ENCODE measurements around the gene PELI1. TPM values are rescaled to one million over a fixed set of nuclear protein-coding genes. Genes with fewer than 3 reads are reported as not detected.

Gene PELI1
- total and polyA plus RNA-seq, 2 of the 8 experiments (the other 6 are each of a cell fraction or from before 2014, with no cell fraction given), result 21.8 to 57.1 TPM

DNA sequence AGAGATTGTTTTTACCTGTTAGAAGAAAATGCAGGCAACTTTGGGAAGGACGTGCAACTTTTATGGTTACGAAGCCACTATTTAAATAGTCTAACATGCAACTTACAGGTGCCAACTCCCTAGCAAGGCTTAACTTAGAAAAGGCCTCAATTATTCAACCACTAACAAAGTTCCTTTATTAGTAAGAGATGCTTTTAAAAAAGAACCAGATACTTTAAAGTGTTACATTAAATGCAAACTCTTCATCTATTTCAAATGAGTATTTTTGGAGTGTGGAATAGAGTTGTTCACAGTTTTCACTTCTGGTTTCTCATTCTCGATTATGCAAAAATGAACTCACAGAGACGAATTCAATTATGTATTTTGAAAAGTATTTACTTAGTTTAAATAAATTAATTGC lies 51.7 kb downstream of the PELI1 start:
- Histone ChIP-seq H3K56ac (replicated peaks; ENCODE audit: insufficient read length, low read depth, low read length) (no peak overlapping the region), H3K4me2 (ENCODE audit: insufficient read depth in 1 of 2, low read depth in 2 of 2, low read length in 2 of 2) (no peak overlapping the region), H4K8ac (ENCODE audit: extremely low read depth, insufficient read depth, low read length) (no peak overlapping the region), H2BK12ac (ENCODE audit: low read depth, low read length) (no peak overlapping the region), H4K5ac (ENCODE audit: insufficient read length, low read depth, low read length) (no peak overlapping the region), H2BK120ac (replicated peaks; ENCODE audit: low read depth, low read length) (no peak overlapping the region), H3K4me3 (ENCODE audit: extremely low read depth in 1 of 4, insufficient read depth in 2 of 4, low read depth in 3 of 4, low read length in 4 of 4) (no peak overlapping the region), H3K79me2 (ENCODE audit: control insufficient read depth in 1 of 2, insufficient read depth in 2 of 2, low read length in 2 of 2) (no peaks in the 10 kb centered on the region), H3K4me1 (replicated peaks in 1 of 4; ENCODE audit: control insufficient read depth in 3 of 4, insufficient read depth in 4 of 4, low read length in 3 of 4) (no peaks in the 10 kb centered on the region; a peak in 1 of 7 replicates), H2BK15ac (ENCODE audit: low read length) (no peak overlapping the region), H3K36me3 (ENCODE audit: control insufficient read depth in 2 of 4, insufficient read depth in 4 of 4, low read length in 3 of 4) (peaks cover 5 to 49% (median 22%) of the 10 kb centered on the region in 4 experiments; a peak in 6 of 8 replicates), H3K23me2 (ENCODE audit: low read depth, low read length) (no peaks in the 10 kb centered on the region), H2AFZ (ENCODE audit: low read length) (no peak overlapping the region), H3K23ac (ENCODE audit: insufficient read length) (no peak overlapping the region), H2BK20ac (ENCODE audit: low read length) (no peak overlapping the region), H3K18ac (ENCODE audit: extremely low read depth, low read length) (no peak overlapping the region), H4K20me1 (replicated peaks in 1 of 2; ENCODE audit: control insufficient read depth in 1 of 2, insufficient read depth in 2 of 2, low read length in 2 of 2) (peaks cover 0 to 2% of the 10 kb centered on the region in 2 experiments), H3K9ac (replicated peaks in 1 of 4; ENCODE audit: extremely low read depth in 1 of 4, low read depth in 3 of 4, low read length in 3 of 4) (no peak overlapping the region), H2AK5ac (ENCODE audit: low read depth, low read length) (no peak overlapping the region), H2BK5ac (ENCODE audit: low read depth, low read length) (no peak overlapping the region), H3K9me3 (ENCODE audit: insufficient read depth in 2 of 2, low read depth in 1 of 2, low read length in 1 of 2) (no peaks in the 10 kb centered on the region), H3K27me3 (replicated peaks in 1 of 4; ENCODE audit: control insufficient read depth in 3 of 4, extremely low read depth in 1 of 4, insufficient read depth in 3 of 4, low read length in 3 of 4) (no peaks in the 10 kb centered on the region), H3K79me1 (ENCODE audit: low read depth, low read length) (no peaks in the 10 kb centered on the region), H4K91ac (replicated peaks; ENCODE audit: insufficient read length, low read length) (no peak overlapping the region), H3K14ac (ENCODE audit: insufficient read length) (no peak overlapping the region), H3K4ac (replicated peaks; ENCODE audit: insufficient read length, low read depth, low read length) (no peak overlapping the region), H3K27ac (ENCODE audit: low read depth, low read length) (no peak overlapping the region)
- FAIRE-seq, result no peak
- ChIA-PET POLR2A (ENCODE audit: partially characterized antibody) (no interaction called here), CTCF (ENCODE audit: partially characterized antibody) (no interaction called here)
- TF ChIP-seq JUND (IDR thresholded peaks at IDR 0.05; ENCODE audit: low read length) (no peak), HDAC2 (IDR thresholded peaks at IDR 0.05; ENCODE audit: borderline replicate concordance in 1 of 2, low read depth in 2 of 2, low read length in 2 of 2) (no peak), NRF1 (IDR thresholded peaks at IDR 0.05; ENCODE audit: low read depth, low read length) (no peak), TAF1 (IDR thresholded peaks at IDR 0.05; ENCODE audit: low read depth, low read length) (no peak), SP4 (IDR thresholded peaks at IDR 0.05; ENCODE audit: low read length) (no peak), RBBP5 (IDR thresholded peaks at IDR 0.05; ENCODE audit: borderline replicate concordance, low read depth, low read length) (no peak), EP300 (IDR thresholded peaks at IDR 0.05; ENCODE audit: borderline replicate concordance in 1 of 2, low read depth in 2 of 2, low read length in 2 of 2) (no peak), SP2 (IDR thresholded peaks at IDR 0.05; ENCODE audit: low read length) (no peak), SUZ12 (IDR thresholded peaks at IDR 0.05; ENCODE audit: low read length) (no peak), YY1 (IDR thresholded peaks at IDR 0.05; ENCODE audit: low read depth, low read length) (no peak), SRF (IDR thresholded peaks at IDR 0.05; ENCODE audit: low read depth, low read length) (no peak), RFX5 (IDR thresholded peaks at IDR 0.05; ENCODE audit: borderline replicate concordance, low read depth, low read length) (no peak)
- TF ChIP-seq, protein P1, sequence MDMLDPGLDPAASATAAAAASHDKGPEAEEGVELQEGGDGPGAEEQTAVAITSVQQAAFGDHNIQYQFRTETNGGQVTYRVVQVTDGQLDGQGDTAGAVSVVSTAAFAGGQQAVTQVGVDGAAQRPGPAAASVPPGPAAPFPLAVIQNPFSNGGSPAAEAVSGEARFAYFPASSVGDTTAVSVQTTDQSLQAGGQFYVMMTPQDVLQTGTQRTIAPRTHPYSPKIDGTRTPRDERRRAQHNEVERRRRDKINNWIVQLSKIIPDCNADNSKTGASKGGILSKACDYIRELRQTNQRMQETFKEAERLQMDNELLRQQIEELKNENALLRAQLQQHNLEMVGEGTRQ (IDR thresholded peaks at IDR 0.05; ENCODE audit: low read length), result no peak
- no peak for DNase-seq (ENCODE audit: low read depth in 1 of 2, low spot score in 2 of 2)
- 95% methylated on average over 4 of the region's 4 CpGs; no CpG with 5 or more reads in 1 of the 2 experiments for WGBS, 2 experiments (ENCODE audit: extremely low coverage in 1 of 2, insufficient coverage in 1 of 2, insufficient read length in 1 of 2, insufficient replicate concordance in 2 of 2, low coverage in 1 of 2, low lambda C conversion rate in 2 of 2, missing lambda C conversion rate in 1 of 2)
